GM20000 (cell line): ENCODE measurements around the gene SH3RF3.

Source experiments
- DNase-seq: peaks from one replicate; pipeline ENCODE4 v3.0.0; 2012; ENCODE audit warnings: low spot score
- CTCF ChIP-seq: IDR thresholded peaks from 2 replicates; pipeline ENCODE4 v1.5.1; 2012; ENCODE audit warnings: mild to moderate bottlenecking, control low read depth; ENCODE audit errors: extremely low read depth, missing control alignments

The SH3RF3 gene

DNA sequence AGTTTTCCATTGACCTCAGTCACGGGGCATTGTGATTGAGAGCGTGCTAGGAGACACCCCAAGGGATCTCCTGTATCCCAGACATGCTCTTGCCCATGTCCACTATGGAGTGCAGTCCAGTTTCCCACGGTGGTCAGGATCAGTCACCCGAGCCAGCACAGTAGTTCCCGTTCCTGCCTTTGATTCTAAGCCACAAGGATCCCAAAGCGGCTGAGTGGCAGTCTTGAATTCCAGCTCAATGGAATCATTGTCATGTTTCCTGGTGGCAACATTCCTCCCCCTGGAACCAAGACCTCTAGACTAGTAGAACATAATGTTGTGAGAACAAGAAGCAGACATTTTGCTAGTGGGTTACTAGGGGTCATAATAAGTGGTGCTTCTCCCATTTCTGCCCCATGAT, 330.5 kb downstream of the SH3RF3 start:
- TF ChIP-seq CTCF = no peak
- DNase-seq = no peak

DNA sequence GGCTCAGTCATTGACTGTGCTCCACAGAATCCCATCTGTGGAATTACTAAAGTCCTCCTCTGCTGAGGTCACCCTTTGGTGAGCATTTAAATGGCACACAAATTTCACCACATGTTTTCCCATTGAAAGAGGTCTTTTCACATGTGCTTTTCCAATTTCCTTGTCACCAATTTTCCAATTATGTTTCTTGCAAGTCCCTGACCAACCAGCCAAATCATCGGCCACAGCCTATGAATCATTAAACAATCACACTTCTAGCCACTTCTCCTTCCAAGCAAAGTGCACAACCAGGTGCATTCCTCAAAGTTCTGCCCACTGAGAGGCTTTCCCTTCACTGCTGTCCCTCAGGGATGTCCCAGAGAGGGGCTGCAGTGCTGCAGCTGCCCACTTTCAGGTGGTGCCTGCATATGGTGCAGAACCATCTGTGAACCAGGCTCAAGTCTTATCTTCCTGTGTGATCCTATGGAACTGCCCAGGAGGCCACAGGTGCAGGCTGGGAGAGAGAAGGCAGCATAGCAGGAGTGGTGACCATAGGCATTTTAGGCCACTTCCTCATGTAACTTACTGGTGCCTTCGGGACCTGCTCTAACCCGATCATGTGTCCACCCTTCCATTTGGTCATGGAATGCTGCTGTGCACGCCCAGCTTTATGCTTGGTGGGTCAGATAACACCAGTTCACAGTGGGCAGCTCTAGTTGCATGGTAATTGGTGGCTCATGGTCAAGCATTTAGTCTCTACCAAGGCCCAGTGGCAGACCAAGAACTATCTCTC, 331.7 kb downstream of the SH3RF3 start:
- no peak for DNase-seq
- TF ChIP-seq CTCF = no peak

DNA sequence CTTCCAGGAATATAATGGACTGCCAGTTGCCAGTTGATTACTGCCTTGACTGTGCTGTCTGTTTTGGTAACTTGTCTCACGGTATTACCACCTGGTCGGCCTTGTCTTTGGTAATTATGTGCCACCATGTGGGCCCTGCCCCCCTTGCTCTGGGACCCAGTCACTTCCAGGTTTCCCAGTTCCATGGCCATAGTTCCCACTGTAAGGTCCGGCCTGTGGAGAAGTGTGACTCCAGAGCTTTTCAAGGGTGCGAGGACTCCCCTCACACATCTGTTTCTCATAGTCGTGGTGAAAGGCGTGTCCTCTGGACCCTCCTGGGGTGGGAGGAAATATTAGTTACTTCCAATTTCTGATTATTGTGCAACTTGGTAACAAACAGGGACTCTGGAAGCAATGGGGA, 334.2 kb downstream of the SH3RF3 start:
- DNase-seq = no peak
- TF ChIP-seq CTCF = no peak

DNA sequence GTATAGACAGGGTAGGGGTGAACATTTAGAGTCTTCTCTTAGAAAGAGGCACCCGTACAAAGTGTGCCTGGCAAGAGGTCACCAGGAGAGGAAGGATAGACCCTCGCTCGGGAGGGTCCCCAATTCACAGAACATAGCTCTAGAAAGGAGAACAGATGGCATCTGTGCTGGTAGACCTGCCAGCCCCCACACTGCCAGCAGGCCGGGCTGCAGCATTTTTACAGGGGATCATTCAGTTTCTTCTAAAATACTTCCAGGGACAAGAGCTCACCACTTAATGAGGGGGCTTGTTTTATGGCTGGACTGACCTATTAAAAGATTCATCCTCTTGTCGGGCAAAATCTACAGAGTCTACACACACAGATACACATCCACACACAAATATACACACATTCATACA, 334.9 kb downstream of the SH3RF3 start:
- DNase-seq = no peak
- no peak for TF ChIP-seq CTCF

DNA sequence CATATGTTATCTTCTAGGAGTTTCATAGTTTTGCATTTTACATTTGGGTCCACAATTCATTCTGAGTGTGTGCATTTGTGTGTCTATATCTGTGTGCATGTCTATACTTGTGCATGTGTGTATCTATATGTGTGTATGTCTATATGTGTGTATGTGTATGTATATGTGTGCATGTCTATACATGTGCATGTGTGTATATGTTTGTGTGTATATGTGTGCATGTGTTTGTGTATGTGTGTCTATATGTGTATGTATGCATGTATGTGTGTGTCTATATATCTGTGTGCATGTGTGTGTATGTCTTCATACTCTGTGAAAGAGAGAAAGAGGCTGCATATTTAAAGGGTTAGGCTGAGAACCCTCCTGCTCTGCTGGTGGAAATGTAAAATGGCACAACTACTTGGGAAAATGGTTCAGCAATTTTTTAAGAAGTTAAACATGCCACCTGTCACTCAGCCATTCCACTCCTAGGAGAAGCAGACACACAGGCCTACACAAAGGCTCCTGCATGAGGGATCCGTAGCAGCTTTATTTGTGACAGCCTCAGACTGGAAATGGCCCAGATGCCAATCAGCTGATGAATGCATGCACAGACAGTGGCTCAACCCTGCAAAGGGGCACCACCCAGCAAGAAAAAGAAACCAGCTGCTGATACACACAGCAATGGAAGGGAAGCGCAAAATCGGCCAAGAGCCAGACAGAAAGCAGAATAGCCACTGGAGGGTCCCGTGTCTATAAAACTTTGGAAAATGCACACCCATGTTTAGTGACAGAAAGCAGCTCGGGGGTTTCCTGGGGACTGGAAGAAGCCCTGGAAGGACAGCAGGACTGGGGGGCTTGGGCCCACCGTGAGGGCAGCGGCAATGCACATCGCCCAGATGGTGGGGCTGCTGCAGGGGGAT, 337.9 kb downstream of the SH3RF3 start:
- no peak for DNase-seq
- no peak for TF ChIP-seq CTCF

DNA sequence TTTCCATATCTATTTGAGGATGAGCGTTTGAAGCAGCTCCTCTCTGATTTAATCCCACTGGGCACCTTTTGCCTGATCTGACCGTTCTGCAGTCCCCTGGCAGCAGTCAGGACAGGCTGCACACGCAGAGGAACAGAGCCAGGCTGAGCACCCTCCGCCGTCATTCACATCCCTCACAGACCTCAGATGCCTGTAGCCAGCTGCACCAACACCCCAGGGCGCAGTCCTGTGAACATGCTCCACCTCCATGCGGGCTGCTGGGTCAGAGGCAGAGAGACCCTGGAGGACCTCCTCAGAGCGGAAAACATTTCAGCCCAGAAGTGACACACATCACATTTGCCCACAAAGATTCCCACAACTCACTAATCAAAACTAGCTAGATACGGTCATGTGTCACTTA, 338.7 kb downstream of the SH3RF3 start:
- DNase-seq = no peak
- TF ChIP-seq CTCF = no peak

GRCh38 chr2:109468893-109469292, 339.9 kb downstream of the SH3RF3 start:
- no peak for TF ChIP-seq CTCF

More at GRCh38 chr2:109468893-109469292, 339.9 kb downstream of the SH3RF3 start:
- DNase-seq = no peak
